ENCODE data around the gene ZNF646.

GRCh38 chr16:31077024-31077423 is 2.8 kb downstream of the ZNF646 start:
- TF ChIP-seq, protein P1, sequence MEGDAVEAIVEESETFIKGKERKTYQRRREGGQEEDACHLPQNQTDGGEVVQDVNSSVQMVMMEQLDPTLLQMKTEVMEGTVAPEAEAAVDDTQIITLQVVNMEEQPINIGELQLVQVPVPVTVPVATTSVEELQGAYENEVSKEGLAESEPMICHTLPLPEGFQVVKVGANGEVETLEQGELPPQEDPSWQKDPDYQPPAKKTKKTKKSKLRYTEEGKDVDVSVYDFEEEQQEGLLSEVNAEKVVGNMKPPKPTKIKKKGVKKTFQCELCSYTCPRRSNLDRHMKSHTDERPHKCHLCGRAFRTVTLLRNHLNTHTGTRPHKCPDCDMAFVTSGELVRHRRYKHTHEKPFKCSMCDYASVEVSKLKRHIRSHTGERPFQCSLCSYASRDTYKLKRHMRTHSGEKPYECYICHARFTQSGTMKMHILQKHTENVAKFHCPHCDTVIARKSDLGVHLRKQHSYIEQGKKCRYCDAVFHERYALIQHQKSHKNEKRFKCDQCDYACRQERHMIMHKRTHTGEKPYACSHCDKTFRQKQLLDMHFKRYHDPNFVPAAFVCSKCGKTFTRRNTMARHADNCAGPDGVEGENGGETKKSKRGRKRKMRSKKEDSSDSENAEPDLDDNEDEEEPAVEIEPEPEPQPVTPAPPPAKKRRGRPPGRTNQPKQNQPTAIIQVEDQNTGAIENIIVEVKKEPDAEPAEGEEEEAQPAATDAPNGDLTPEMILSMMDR (IDR thresholded peaks at IDR 0.05) = no peak
- TF ChIP-seq POLR2A (IDR thresholded peaks at IDR 0.05) = no peak
- TF ChIP-seq EP300 (IDR thresholded peaks at IDR 0.05) = no peak
- no peak for TF ChIP-seq POLR2AphosphoS5 (IDR thresholded peaks at IDR 0.05)

Data from gastroesophageal sphincter (tissue), 3 donors.